Esophagus squamous epithelium (tissue), 5 donors: ENCODE results near the gene BNC2. TPM values are rescaled to one million over a fixed set of nuclear protein-coding genes. Genes with fewer than 3 reads are reported as not detected.

Experiments
- DNase-seq: peaks from one replicate; lab custom pipeline; 2025; lab: John Stamatoyannopoulos, UW
- H3K27ac ChIP-seq, 4 donors: fragments of 200-600 bp; sonication (generic); one replicate each; pipeline ENCODE4 v1.5.1; 2016 to 2019; ENCODE audit warnings: mild to moderate bottlenecking in 1 of 4
- H3K27me3 ChIP-seq, 4 donors: fragments of 200-600 bp; sonication (generic); 1 replicate in 3 of 4; 2 replicates in 1 of 4; pipeline versions ENCODE4 v1.5.1 to v1.6.0; 2017 to 2021; ENCODE audit warnings: antibody characterized with exemption in 1 of 4
- H3K36me3 ChIP-seq, 3 donors: fragments of 200-600 bp; sonication (generic); one replicate each; pipeline ENCODE4 v1.5.1; 2016 to 2019
- H3K4me1 ChIP-seq, 3 donors: fragments of 200-600 bp; sonication (generic); one replicate each; pipeline ENCODE4 v1.5.1; 2017 to 2019
- H3K4me3 ChIP-seq, 4 donors: fragments of 200-600 bp; sonication (generic); 1 replicate in 3 of 4; 2 replicates in 1 of 4; pipeline ENCODE4 v1.5.1; 2016 to 2019; ENCODE audit warnings: mild to moderate bottlenecking in 2 of 4, moderate library complexity in 1 of 4
- H3K9me3 ChIP-seq, 3 donors: fragments of 200-600 bp; sonication (generic); one replicate each; pipeline ENCODE4 v1.5.1; 2016 to 2019
- CTCF ChIP-seq, 6 experiments: fragments of 450-650 bp in 4 of 6; fragments of 200-600 bp in 2 of 6; sonication (generic) in 2 of 6; IDR thresholded peaks; one replicate each; pipeline ENCODE4 v1.5.1; 2016 to 2019; ENCODE audit warnings: antibody characterized with exemption in 6 of 6, mild to moderate bottlenecking in 4 of 6, moderate library complexity in 4 of 6
- POLR2A ChIP-seq, 4 donors: fragments of 450-650 bp; IDR thresholded peaks; one replicate each; pipeline ENCODE4 v1.6.1; 2017; ENCODE audit warnings: antibody characterized with exemption in 4 of 4, mild to moderate bottlenecking in 4 of 4, moderate library complexity in 3 of 4
- WGBS, 2 donors: methylation state at CpG; one replicate each; pipeline ENCODE4 v1.1.5; 2018; 5-methylcytosine and 5-hydroxymethylcytosine counted together
- intact Hi-C: fragments of 100-400 bp; cut with DNase I; formaldehyde crosslinking; loops from one replicate; pipeline ENCODE4 v1.15.0; 2022
- total RNA-seq, 4 donors: library from RNA; depleted of rRNA; stranded (reverse); fragments of >200 nt; gene quantifications; one replicate each; pipeline ENCODE4 v1.1.0, GENCODE V29; 2016
- donor health status: DM: yes; HTN: yes; CAD: no.

The BNC2 gene
- total RNA-seq, 4 donors from 2014 or later: 3.6 to 41.8 (median 8.5) TPM

- TF ChIP-seq CTCF (IDR thresholded peaks at IDR 0.05) (no peak), POLR2A (IDR thresholded peaks at IDR 0.05) (no peak)
- no peak overlapping the region for H3K27ac ChIP-seq
- intact Hi-C loops: no loop called here
- no peak for DNase-seq
- peaks cover 0 to 31% (median 0%) of the 10 kb centered on the region in 3 donors for H3K4me1 ChIP-seq
- no peaks in the 10 kb centered on the region for H3K9me3 ChIP-seq
- H3K4me3 ChIP-seq: no peak overlapping the region
- no peaks in the 10 kb centered on the region for H3K27me3 ChIP-seq
- H3K36me3 ChIP-seq: no peaks in the 10 kb centered on the region
- 70 to 80% methylated on average over 3 to 4 of the region's 5 CpGs for WGBS, 2 donors
These were observed 58.3 kb downstream of the BNC2 start for GRCh38 chr9:16811987-16812685.

GRCh38 chr9:16809912-16810610 lies 60.4 kb downstream of the BNC2 start:
- no peak for TF ChIP-seq POLR2A (IDR thresholded peaks at IDR 0.05)
- WGBS, 2 donors: 31 to 60% methylated on average over 1 to 4 of the region's 4 CpGs
- DNase-seq: no peak
- Histone ChIP-seq H3K27ac (no peak overlapping the region), H3K4me3 (no peak overlapping the region), H3K36me3 (no peaks in the 10 kb centered on the region), H3K4me1 (peaks cover 0 to 11% (median 0%) of the 10 kb centered on the region in 3 donors), H3K9me3 (no peaks in the 10 kb centered on the region), H3K27me3 (no peaks in the 10 kb centered on the region)
- intact Hi-C loops: no loop called here

- DNase-seq: no peak
- H3K36me3 ChIP-seq: no peaks in the 10 kb centered on the region
- H3K4me3 ChIP-seq: no peak overlapping the region
- H3K27me3 ChIP-seq: no peaks in the 10 kb centered on the region
- peaks cover 0 to 14% (median 0%) of the 10 kb centered on the region in 3 donors for H3K4me1 ChIP-seq
- TF ChIP-seq POLR2A (IDR thresholded peaks at IDR 0.05) (no peak), CTCF (IDR thresholded peaks at IDR 0.05) (no peak)
- H3K27ac ChIP-seq: no peak overlapping the region
- intact Hi-C loops: no loop called here
- H3K9me3 ChIP-seq: no peaks in the 10 kb centered on the region
These were observed 63.8 kb downstream of the BNC2 start for GRCh38 chr9:16806674-16807073.

GRCh38 chr9:16803648-16804047 lies 66.8 kb downstream of the BNC2 start:
- no peak for DNase-seq
- Histone ChIP-seq H3K4me1 (peaks cover 0 to 5% (median 0%) of the 10 kb centered on the region in 3 donors), H3K27ac (no peak overlapping the region), H3K4me3 (no peak overlapping the region), H3K9me3 (no peaks in the 10 kb centered on the region), H3K27me3 (no peaks in the 10 kb centered on the region), H3K36me3 (no peaks in the 10 kb centered on the region)
- intact Hi-C loops: no loop called here
- WGBS, 2 donors: 89% methylated on average over 7 to 8 of the region's 8 CpGs
- TF ChIP-seq POLR2A (IDR thresholded peaks at IDR 0.05) (no peak), CTCF (IDR thresholded peaks at IDR 0.05) (no peak)

GRCh38 chr9:16801871-16802466 lies 68.5 kb downstream of the BNC2 start:
- intact Hi-C loops: no loop called here
- 64 to 68% methylated on average over 10 of the region's 10 CpGs for WGBS, 2 donors
- H3K9me3 ChIP-seq: no peaks in the 10 kb centered on the region
- no peaks in the 10 kb centered on the region for H3K36me3 ChIP-seq
- no peak overlapping the region for H3K4me3 ChIP-seq
- TF ChIP-seq CTCF (IDR thresholded peaks at IDR 0.05) (no peak), POLR2A (IDR thresholded peaks at IDR 0.05) (no peak)
- H3K4me1 ChIP-seq: peaks cover 0 to 5% (median 0%) of the 10 kb centered on the region in 3 donors
- no peak overlapping the region for H3K27ac ChIP-seq
- H3K27me3 ChIP-seq: no peaks in the 10 kb centered on the region
- DNase-seq: no peak
